HG03354 (cell line): ENCODE data around the gene B9D2.
"Not testable (repeated sequence)": the region's sequence is repeated elsewhere in the genome, so short reads cannot be mapped to it uniquely, and the experiment has no call there.

Experiments used
- ATAC-seq: cut with Tn5 transposase; IDR thresholded peaks from one replicate; pipeline ENCODE4 v1.9.1; 2021; ENCODE audit warnings: mild to moderate bottlenecking; ENCODE audit not compliant: unreplicated experiment, poor library complexity, severe bottlenecking

Gene B9D2, protein sequence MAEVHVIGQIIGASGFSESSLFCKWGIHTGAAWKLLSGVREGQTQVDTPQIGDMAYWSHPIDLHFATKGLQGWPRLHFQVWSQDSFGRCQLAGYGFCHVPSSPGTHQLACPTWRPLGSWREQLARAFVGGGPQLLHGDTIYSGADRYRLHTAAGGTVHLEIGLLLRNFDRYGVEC

GRCh38 chr19:41363753-41364523, at the start of gene B9D2:
B9D2 (minus strand) TSS chr19:41364149; CDS start chr19:41363519, 630 bp downstream.
- peak; percentile 80 for ATAC-seq

GRCh38 chr19:41412953-41413352, 49.0 kb upstream of the B9D2 start:
- no peak for ATAC-seq

DNA sequence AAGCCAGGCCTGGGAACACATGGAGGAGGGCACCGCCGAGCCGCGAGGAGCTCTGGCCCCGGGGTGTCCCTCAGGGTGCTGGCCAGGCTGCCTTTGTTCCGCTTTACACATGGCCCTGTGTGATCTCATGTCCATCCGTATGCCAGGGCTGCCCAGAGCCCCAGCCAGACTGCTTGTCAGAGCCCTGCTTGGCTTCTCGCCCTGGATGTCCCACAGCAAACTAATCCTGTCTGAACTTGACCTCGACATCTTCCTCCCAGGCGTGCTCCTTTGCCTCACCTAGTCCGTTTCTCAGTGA, 48.0 kb upstream of the B9D2 start:
- ATAC-seq, result no peak

GRCh38 chr19:41411100-41411967, 47.4 kb upstream of the B9D2 start:
- ATAC-seq, result no peak

DNA sequence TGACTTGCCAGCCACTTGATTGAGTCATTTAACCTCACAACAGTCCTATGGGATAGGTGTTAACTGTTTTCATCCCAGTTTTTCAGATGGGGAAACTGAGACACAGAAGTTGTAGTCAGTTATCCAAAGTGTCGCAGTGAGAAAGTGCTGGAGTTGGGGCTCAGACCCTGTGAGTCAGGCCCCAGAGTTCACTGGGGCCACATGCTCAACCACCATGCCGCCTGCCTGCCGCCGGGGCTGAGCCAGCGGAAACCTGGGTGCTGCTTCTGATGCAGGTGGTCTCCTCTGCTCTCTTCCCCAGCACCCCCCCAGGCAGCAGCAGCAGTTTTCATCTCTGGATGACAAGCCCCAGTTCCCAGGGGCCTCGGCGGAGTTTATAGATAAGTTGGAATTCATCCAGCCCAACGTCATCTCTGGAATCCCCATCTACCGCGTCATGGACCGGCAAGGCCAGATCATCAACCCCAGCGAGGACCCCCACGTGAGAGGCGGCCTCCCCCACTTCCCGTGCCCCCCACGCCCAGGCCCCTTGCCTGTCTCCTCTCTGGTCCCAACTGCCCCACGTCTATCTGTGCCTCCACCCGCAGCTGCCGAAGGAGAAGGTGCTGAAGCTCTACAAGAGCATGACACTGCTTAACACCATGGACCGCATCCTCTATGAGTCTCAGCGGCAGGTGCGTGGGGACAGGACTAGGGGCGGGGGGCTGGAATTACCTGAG, 46.5 kb upstream of the B9D2 start:
- no peak for ATAC-seq

DNA sequence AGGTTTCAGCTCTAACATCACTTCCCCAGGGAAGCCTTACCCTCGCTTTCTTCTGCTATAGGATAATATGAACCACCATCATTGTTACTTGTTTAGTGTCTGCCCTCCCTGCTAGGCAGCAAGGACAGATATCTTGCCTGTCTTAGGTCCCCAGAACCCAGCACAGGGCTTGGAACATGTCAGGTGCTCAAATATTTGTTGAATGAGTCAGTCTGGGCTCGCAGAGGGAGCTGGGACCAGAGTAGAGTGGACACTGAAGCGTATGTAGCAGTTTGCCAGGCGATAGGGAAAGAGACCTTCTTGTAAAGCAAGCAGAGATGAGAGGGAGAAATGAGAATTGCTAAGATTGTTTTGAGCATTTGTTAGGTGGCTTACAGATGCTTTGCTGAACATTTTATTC, 45.3 kb upstream of the B9D2 start:
- ATAC-seq, result no peak

DNA sequence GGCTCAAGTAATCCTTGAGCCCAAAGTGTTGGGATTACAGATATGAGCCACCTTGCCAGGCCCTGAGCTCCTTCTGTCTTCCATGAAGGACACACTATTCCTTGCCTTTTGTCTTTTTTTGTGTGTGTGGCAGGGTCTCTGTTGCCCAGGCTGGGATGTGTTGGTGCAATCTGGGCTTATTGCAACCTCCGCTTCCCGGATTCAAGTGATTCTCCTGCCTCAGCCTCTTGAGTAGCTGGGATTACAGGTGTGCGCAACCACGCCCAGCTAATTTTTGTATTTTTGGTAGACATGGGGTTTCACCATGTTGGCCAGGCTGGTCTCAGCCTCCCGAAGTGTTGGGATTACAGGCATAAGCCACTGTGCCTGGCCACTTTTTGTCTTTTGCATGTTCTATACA, 44.9 kb upstream of the B9D2 start:
- ATAC-seq, result not testable (repeated sequence)

DNA sequence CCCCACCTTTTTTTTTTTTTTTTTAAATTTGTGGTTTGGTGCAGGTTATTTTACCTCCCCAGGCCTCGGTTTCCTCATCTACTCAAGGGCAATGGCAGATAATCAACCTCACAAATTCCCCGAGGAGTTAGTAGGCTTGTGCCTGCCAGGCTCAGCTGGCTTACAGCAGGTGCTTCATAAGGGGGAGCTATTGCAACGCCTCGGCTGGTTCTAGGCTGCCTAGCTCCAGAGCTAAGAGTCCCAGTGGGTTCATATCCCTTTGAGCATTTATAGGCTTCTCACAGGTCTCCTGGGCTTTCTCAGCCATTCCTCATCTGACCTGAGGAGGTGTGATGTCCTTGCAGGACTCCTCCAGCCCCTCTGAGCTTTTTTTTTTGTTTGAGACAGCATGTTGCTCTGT, 44.3 kb upstream of the B9D2 start:
- ATAC-seq, result no peak

GRCh38 chr19:41407271-41407670, 43.3 kb upstream of the B9D2 start:
- no peak for ATAC-seq

- ATAC-seq, result no peak
Measured at GRCh38 chr19:41405776-41406175, 41.8 kb upstream of the B9D2 start.

DNA sequence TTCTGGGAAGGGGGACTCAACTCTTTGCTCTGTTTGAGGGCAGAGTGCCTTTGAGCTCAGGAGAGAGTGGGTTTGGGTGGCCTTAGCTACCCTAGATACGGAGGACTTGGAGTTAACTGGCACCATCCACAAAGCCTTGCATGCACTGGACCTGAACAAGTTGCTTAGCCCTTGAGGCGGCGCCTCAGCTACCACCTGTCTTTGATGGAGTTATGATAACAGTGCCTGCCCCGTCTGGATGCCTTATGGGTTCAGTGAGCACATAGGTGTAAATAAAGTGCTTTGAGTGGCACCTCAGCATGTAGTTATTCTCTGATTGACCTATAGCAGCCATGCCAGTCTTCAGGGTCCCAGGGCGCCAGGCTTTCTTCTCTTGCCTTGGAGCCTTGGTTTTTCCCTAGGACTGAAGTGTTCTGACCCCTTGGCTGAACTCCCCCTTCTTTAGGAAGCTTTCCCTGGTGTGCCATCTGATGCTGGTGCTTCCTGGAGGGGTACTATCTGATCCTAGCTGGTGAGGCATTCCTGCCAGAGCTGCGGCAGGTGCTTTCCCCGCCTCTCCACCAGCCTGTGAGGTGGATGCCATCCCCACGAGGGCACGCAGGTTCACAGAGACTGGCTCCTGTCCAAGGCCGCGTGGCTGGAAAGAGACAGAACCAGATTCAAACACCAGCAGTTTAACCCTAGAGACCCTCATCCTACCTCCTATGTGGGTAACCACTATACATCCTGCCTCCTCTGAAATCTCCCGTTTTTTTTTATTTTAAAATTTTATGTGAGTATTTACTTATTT, 39.4 kb upstream of the B9D2 start:
- ATAC-seq, result no peak

GRCh38 chr19:41402010-41402409, 38.1 kb upstream of the B9D2 start:
- no peak for ATAC-seq

DNA sequence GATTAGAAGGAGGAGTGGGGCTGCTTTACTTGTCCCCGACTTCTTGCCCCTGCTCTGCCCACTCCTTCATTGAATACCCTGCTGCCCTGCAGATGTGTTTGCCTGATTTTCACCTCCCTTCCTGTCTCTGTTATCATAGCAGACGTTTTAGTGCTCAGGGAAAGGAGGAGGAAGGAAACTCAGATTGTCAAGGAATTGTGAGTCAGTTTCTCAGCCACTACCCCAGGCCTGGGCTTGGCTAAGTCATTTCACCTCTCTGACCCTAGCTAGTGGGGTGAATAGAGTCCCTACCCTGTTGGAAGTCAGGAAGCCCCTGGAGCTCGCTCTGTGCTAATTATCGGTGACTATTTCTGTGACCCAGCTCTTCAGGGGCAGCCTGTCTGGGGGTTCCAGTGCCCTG, 37.5 kb upstream of the B9D2 start:
- no peak for ATAC-seq

DNA sequence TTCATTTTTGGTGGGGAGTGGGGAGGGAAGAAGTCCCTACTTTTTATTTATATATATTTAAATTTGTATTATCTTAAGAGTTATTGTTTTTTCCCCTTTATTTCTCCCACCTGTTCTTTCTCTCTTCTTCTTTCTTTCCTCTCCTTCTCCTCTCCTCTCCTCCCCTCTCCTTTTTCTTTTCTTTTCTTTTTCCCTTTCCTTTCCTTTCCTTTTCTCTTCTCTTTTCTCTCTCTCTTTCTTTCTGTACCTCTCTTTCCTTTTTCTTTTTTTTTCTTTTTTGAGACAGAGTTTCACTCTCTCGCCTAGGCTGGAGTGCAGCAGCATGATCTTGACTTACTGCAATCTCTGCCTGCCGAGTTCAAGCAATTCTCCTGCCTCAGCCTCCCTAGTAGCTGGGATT, 35.6 kb upstream of the B9D2 start:
- ATAC-seq, result no peak

- ATAC-seq, result no peak
Measured at GRCh38 chr19:41399091-41399490, 35.1 kb upstream of the B9D2 start.

GRCh38 chr19:41398598-41398997, 34.6 kb upstream of the B9D2 start:
- ATAC-seq, result no peak

DNA sequence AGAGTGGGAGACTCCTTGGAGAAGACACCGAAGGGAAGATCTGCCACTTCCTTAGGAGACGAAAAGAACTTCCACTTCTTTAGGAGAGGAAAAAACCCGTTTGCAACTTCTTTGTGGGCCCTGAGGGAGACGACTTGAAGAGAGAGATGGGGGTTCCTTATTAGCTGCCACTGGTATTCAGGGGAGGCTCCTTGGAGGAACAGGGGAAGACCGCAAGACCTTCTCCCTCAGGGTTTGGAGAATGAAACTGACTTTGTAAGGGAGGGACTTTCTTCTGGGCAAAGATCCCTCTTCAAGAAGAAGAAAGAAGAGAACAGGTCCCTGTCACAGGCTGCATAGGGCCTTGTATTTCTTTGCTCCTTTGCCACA, 34.1 kb upstream of the B9D2 start:
- ATAC-seq, result no peak

DNA sequence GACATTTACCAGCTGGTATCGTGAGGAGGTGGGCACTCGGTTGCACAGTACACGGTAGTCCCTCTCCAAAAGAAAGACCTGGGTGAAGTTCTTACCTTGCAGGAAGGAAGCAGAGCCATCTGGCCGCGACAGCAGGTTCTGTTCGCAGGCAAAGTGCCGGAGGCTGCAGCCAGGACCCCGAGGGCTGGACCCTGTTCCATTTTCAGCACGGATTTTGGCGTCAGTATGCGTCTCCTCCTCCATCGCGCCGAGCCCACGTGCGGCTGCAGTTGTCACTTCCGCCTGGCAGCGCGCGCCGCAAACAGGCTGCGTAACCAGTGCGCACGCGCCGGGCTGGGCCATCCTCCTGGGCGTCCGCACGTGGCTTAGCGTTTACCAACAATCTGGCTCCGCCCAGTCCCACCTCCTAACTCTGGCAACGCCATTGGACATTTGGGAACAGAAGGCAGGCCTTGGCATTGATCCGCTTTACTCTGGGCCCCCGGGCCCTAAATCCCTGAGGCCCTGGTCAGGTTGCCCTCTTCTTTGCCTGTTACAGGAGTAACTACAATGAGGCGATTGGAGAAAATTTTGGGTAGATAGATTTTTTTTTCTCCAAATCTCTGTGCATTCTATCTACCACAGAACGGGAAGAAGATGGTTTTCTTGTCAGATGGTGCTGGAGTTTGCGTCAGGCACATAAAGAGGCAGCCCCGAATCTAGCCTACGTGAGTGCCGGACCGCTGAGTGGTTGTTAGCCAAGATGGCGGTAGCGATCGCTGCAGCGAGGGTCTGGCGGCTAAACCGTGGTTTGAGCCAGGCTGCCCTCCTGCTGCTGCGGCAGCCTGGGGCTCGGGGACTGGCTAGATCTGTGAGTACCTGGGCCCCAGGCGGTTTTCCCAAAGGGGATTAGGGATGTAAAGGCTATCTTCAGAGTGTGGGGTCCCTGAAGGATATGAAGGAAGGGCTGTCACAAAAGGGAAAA, 33.4 kb upstream of the B9D2 start, which contains the start of the genes BCKDHA and EXOSC5:
Gene BCKDHA, plus strand, starts transcription at position 733 of the 964 bp plus-strand sequence. Its CDS starts 10 bp downstream, at position 743.
Gene EXOSC5, minus strand, starts transcription at position 274 of the 964 bp plus-strand sequence. Its CDS starts 31 bp downstream, at position 243.
- ATAC-seq, result peak; percentile 89
